Panc1 (cell line): Measurements from ENCODE around the gene TOPORS. TPM values are rescaled to one million over a fixed set of nuclear protein-coding genes. Genes with fewer than 3 reads are reported as not detected.

Experiments used
- ATAC-seq: fragments of 200-7000 bp; cut with Tn5 transposase; 2 replicates; pipeline ENCODE4 v1.9.1; 2020; ENCODE audit warnings: mild to moderate bottlenecking, moderate library complexity
- BruUV-seq: library from RNA; stranded (reverse); fragments of 400-500 nt; replicated peaks from 2 replicates; lab custom pipeline; 2021; lab: Mats Ljungman, UMichigan
- CTCF ChIA-PET: fragments of 300-600 bp; sonication (Branson Sonifier 250); formaldehyde crosslinking; loops from one replicate; lab custom pipeline; 2022; ENCODE audit warnings: antibody characterized with exemption; lab: Charles Lee
- POLR2A ChIA-PET: fragments of 300-600 bp; sonication (Branson Sonifier 250); formaldehyde crosslinking; loops from one replicate; lab custom pipeline; 2022; ENCODE audit warnings: antibody characterized with exemption; lab: Charles Lee
- DNase-seq: peaks from one replicate; pipeline ENCODE4 v3.0.0-alpha.2; 2010; ENCODE audit warnings: low read depth, low spot score
- H3K27ac ChIP-seq: 2 replicates; pipeline ENCODE4 v1.5.1; 2011; ENCODE audit warnings: mild to moderate bottlenecking, low read length, inconsistent platforms
- H3K27me3 ChIP-seq: fragments of 200-500 bp; sonication (Bioruptor generic); 2 replicates; pipeline ENCODE4 v1.6.0; 2014; ENCODE audit warnings: low read length, inconsistent platforms; ENCODE audit not compliant: control insufficient read depth, insufficient read depth
- H3K36me3 ChIP-seq: fragments of 200-500 bp; sonication (Bioruptor generic); 2 replicates; pipeline ENCODE4 v1.5.1; 2014; ENCODE audit warnings: inconsistent platforms, mild to moderate bottlenecking, low read length, moderate library complexity; ENCODE audit not compliant: control insufficient read depth, insufficient read depth
- H3K4me1 ChIP-seq: 2 replicates; pipeline ENCODE4 v1.5.1; 2011; ENCODE audit warnings: inconsistent platforms, mild to moderate bottlenecking, low read length, moderate library complexity; ENCODE audit not compliant: control insufficient read depth, insufficient read depth
- H3K4me3 ChIP-seq, 2 experiments: 2 replicates each; pipeline ENCODE4 v1.5.1; 2011 to 2012; ENCODE audit warnings: low read depth in 2 of 2, low read length in 2 of 2, mild to moderate bottlenecking in 2 of 2, inconsistent platforms in 1 of 2, moderate library complexity in 1 of 2
- H3K9me3 ChIP-seq: fragments of 200-500 bp; sonication (Bioruptor generic); 2 replicates; pipeline ENCODE4 v1.5.1; 2014; ENCODE audit warnings: low read depth, mild to moderate bottlenecking, inconsistent platforms, low read length, moderate library complexity; ENCODE audit not compliant: control insufficient read depth, insufficient read depth
- POLR2AphosphoS5 ChIP-seq: IDR thresholded peaks from 2 replicates; pipeline ENCODE4 v1.6.1; 2012; ENCODE audit warnings: mild to moderate bottlenecking, low read depth, low read length, moderate library complexity
- SIN3A ChIP-seq: IDR thresholded peaks from 2 replicates; pipeline ENCODE4 v1.6.1; 2012; ENCODE audit warnings: low read depth, mild to moderate bottlenecking, low read length, moderate library complexity, borderline replicate concordance; ENCODE audit not compliant: insufficient read depth
- TCF7L2 ChIP-seq: IDR thresholded peaks from 2 replicates; pipeline ENCODE4 v1.6.1; 2011; ENCODE audit warnings: mild to moderate bottlenecking, low read depth, low read length, inconsistent platforms
- in situ Hi-C: cut with HindIII; loops from 2 replicates; pipeline ENCODE4 v1.10.0; 2016; ENCODE audit warnings: low sequenced_read_pairs, low pct_unique_long_range_greater_than_20kb
- intact Hi-C: fragments of 100-400 bp; cut with micrococcal nuclease; formaldehyde crosslinking; loops from one replicate; pipeline ENCODE4 v1.10.0; 2022; ENCODE audit not compliant: unreplicated experiment
- total RNA-seq: library from RNA; stranded (reverse); gene quantifications from one replicate; pipeline ENCODE4 v1.2.1, GENCODE V29; 2021; ENCODE audit not compliant: unreplicated experiment
- TF ChIP-seq, protein P1 (sequence below): fragments of 450-650 bp; IDR thresholded peaks from 2 replicates; pipeline ENCODE4 v1.5.1; 2017; ENCODE audit warnings: mild to moderate bottlenecking
- TF ChIP-seq, protein P2 (sequence below), 2 experiments: IDR thresholded peaks; 2 replicates each; pipeline ENCODE4 v1.6.1; 2011 to 2012; ENCODE audit warnings: low read depth in 2 of 2, control low read depth in 1 of 2, low read length in 1 of 2, mild to moderate bottlenecking in 1 of 2, moderate library complexity in 1 of 2; ENCODE audit not compliant: insufficient read depth in 1 of 2

The TOPORS gene
- total RNA-seq, 1 experiment from 2014 or later: 21.2 TPM

DNA sequence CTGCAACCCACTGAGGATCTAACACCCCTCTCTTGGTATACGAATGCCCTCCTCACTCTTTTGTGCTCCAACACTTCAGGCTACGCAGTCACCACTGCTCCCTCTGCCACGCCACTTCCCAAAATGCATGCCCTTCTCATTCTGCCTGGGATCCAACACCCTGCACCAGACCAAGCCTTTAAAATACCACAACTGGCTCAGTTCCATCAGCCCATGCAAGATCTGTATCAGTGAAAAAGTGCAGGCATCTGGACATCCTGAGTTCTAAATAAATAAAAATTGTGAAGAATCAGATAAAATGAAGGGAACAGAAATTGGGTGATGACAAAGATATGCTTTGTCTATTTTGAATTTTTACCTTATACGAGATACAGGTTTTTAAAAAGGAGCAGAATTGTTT lies 17.9 kb upstream of the TOPORS start:
- no peak for ATAC-seq
- no peak overlapping the region for H3K4me3 ChIP-seq
- peaks cover 2% of the 10 kb centered on the region; the same call in 1 of the 2 replicates for H3K36me3 ChIP-seq
- intact Hi-C loops (loop anchor here (10.0 kb wide), 1 partner anchor 125 kb away; no protein-coding TSS in a partner anchor), in situ Hi-C loops (loop anchor here (25.0 kb wide), 1 partner anchor 392 kb away; no protein-coding TSS in a partner anchor)
- no peaks in the 10 kb centered on the region for H3K9me3 ChIP-seq
- TF ChIP-seq, protein P1, sequence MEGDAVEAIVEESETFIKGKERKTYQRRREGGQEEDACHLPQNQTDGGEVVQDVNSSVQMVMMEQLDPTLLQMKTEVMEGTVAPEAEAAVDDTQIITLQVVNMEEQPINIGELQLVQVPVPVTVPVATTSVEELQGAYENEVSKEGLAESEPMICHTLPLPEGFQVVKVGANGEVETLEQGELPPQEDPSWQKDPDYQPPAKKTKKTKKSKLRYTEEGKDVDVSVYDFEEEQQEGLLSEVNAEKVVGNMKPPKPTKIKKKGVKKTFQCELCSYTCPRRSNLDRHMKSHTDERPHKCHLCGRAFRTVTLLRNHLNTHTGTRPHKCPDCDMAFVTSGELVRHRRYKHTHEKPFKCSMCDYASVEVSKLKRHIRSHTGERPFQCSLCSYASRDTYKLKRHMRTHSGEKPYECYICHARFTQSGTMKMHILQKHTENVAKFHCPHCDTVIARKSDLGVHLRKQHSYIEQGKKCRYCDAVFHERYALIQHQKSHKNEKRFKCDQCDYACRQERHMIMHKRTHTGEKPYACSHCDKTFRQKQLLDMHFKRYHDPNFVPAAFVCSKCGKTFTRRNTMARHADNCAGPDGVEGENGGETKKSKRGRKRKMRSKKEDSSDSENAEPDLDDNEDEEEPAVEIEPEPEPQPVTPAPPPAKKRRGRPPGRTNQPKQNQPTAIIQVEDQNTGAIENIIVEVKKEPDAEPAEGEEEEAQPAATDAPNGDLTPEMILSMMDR: no peak
- TF ChIP-seq, protein P2, sequence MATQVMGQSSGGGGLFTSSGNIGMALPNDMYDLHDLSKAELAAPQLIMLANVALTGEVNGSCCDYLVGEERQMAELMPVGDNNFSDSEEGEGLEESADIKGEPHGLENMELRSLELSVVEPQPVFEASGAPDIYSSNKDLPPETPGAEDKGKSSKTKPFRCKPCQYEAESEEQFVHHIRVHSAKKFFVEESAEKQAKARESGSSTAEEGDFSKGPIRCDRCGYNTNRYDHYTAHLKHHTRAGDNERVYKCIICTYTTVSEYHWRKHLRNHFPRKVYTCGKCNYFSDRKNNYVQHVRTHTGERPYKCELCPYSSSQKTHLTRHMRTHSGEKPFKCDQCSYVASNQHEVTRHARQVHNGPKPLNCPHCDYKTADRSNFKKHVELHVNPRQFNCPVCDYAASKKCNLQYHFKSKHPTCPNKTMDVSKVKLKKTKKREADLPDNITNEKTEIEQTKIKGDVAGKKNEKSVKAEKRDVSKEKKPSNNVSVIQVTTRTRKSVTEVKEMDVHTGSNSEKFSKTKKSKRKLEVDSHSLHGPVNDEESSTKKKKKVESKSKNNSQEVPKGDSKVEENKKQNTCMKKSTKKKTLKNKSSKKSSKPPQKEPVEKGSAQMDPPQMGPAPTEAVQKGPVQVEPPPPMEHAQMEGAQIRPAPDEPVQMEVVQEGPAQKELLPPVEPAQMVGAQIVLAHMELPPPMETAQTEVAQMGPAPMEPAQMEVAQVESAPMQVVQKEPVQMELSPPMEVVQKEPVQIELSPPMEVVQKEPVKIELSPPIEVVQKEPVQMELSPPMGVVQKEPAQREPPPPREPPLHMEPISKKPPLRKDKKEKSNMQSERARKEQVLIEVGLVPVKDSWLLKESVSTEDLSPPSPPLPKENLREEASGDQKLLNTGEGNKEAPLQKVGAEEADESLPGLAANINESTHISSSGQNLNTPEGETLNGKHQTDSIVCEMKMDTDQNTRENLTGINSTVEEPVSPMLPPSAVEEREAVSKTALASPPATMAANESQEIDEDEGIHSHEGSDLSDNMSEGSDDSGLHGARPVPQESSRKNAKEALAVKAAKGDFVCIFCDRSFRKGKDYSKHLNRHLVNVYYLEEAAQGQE (IDR thresholded peaks at IDR 0.05; ENCODE audit: insufficient read depth in 1 of 2, low read depth in 2 of 2, low read length in 1 of 2): no peak
- ChIA-PET CTCF (no interaction called here), POLR2A (no interaction called here)
- DNase-seq: no peak
- no peaks in the 10 kb centered on the region for H3K27me3 ChIP-seq
- H3K4me1 ChIP-seq: peaks cover 14% of the 10 kb centered on the region; the same call in 1 of the 2 replicates
- H3K27ac ChIP-seq: no peak overlapping the region
- no TSS peak for BruUV-seq

- ChIA-PET CTCF (no interaction called here), POLR2A (interaction anchor here (0.6 kb wide), 1 partner anchor 433 kb away, joined by 4 read pairs; no protein-coding TSS in a partner anchor)
- Histone ChIP-seq H3K4me3 (no peak overlapping the region), H3K36me3 (no peaks in the 10 kb centered on the region), H3K4me1 (peaks cover 11% of the 10 kb centered on the region; the same call in 1 of the 2 replicates), H3K27me3 (no peaks in the 10 kb centered on the region), H3K9me3 (no peaks in the 10 kb centered on the region), H3K27ac (no peak overlapping the region)
- ATAC-seq: 0 out of 2 replicates have a peak, but pooled peaks have one; percentile 21
- BruUV-seq: no TSS peak
- TF ChIP-seq SIN3A: no peak
- no peak for TF ChIP-seq POLR2AphosphoS5
- TF ChIP-seq TCF7L2: no peak
- TF ChIP-seq, protein P2 (IDR thresholded peaks at IDR 0.05; ENCODE audit: insufficient read depth in 1 of 2, low read depth in 2 of 2, low read length in 1 of 2): no peak
- TF ChIP-seq, protein P1: no peak
- in situ Hi-C loops: loop anchor here (25.0 kb wide), 1 partner anchor 396 kb away; no protein-coding TSS in a partner anchor
- intact Hi-C loops: no loop called here
- DNase-seq: no peak
Measured at GRCh38 chr9:32566770-32567169, 14.4 kb upstream of the TOPORS start.
